ENCODE results near the gene SLC1A3. TPM values are rescaled to one million over a fixed set of nuclear protein-coding genes. Genes with fewer than 3 reads are reported as not detected.

The SLC1A3 gene
- total and polyA plus RNA-seq, 2 of the 4 experiments (the other 2 are of a cell fraction): 0.27 to 1.3 TPM

GRCh38 chr5:36726767-36727166, 120.4 kb downstream of the SLC1A3 start:
- in situ Hi-C loops (cut with MboI; ENCODE audit: low sequenced_read_pairs) (no loop called here), intact Hi-C loops (cut with micrococcal nuclease) (no loop called here), dilution Hi-C loops (cut with HindIII; ENCODE audit: low sequenced_read_pairs, unreplicated experiment) (no loop called here)
- Histone ChIP-seq H2BK5ac (ENCODE audit: low read depth, low read length, poor library complexity, severe bottlenecking) (no peak overlapping the region), H3K9ac (ENCODE audit: low read depth, low read length) (no peak overlapping the region), H3K56ac (ENCODE audit: extremely low read depth, insufficient read depth, low read length) (no peak overlapping the region), H3K9me3 (ENCODE audit: control insufficient read depth, insufficient read depth, low read length) (no peaks in the 10 kb centered on the region), H2AFZ (replicated peaks; ENCODE audit: low read length, poor library complexity) (no peak overlapping the region), H2BK120ac (ENCODE audit: low read depth, low read length) (no peak overlapping the region), H3K4me1 (ENCODE audit: control insufficient read depth, insufficient read depth, low read length) (no peaks in the 10 kb centered on the region), H2BK15ac (ENCODE audit: low read depth, low read length) (no peak overlapping the region), H3K4ac (ENCODE audit: low read depth, low read length) (no peak overlapping the region), H3K36me3 (ENCODE audit: control insufficient read depth, insufficient read depth, low read length) (no peaks in the 10 kb centered on the region), H3K14ac (replicated peaks; ENCODE audit: low read depth, low read length) (no peak overlapping the region), H4K5ac (ENCODE audit: low read depth, low read length) (no peak overlapping the region), H4K20me1 (ENCODE audit: insufficient read depth, low read length) (no peaks in the 10 kb centered on the region), H3K4me3 (ENCODE audit: insufficient read depth, low read depth, low read length) (no peak overlapping the region), H3K18ac (ENCODE audit: low read depth, low read length) (no peak overlapping the region), H2BK20ac (ENCODE audit: low read depth, low read length) (no peak overlapping the region), H2AK9ac (replicated peaks; ENCODE audit: low read depth, low read length, poor library complexity) (no peak overlapping the region), H4K8ac (ENCODE audit: low read depth in 2 of 2, low read length in 2 of 2) (no peak overlapping the region), H3K79me1 (ENCODE audit: low read depth in 1 of 2, low read length in 2 of 2) (no peaks in the 10 kb centered on the region), H2AK5ac (ENCODE audit: low read depth, low read length) (no peak overlapping the region), H4K91ac (ENCODE audit: insufficient read depth, low read depth, low read length) (no peak overlapping the region), H3K23ac (ENCODE audit: low read depth, low read length) (no peak overlapping the region), H3K27ac (ENCODE audit: insufficient read depth, low read length) (no peak overlapping the region), H3K9me1 (ENCODE audit: insufficient read depth, low read length) (no peaks in the 10 kb centered on the region), H3K27me3 (ENCODE audit: control insufficient read depth, insufficient read depth, low read length) (peaks cover 14% of the 10 kb centered on the region), H3K4me2 (ENCODE audit: low read depth, low read length) (no peak overlapping the region)
- TF ChIP-seq RFX5 (IDR thresholded peaks at IDR 0.05; ENCODE audit: low read depth, low read length) (no peak), NFE2L2 (IDR thresholded peaks at IDR 0.05; ENCODE audit: low read depth, low read length) (no peak), MAFK (IDR thresholded peaks at IDR 0.05; ENCODE audit: low read depth, low read length) (no peak), USF2 (IDR thresholded peaks at IDR 0.05; ENCODE audit: low read depth, low read length) (no peak), RAD21 (IDR thresholded peaks at IDR 0.05; ENCODE audit: low read length) (no peak), POLR2A (IDR thresholded peaks at IDR 0.05; ENCODE audit: low read depth, low read length) (no peak), CHD1 (IDR thresholded peaks at IDR 0.05; ENCODE audit: low read depth, low read length) (no peak), RCOR1 (IDR thresholded peaks at IDR 0.05; ENCODE audit: insufficient replicate concordance, low read length) (no peak)
- TF ChIP-seq, protein P1, sequence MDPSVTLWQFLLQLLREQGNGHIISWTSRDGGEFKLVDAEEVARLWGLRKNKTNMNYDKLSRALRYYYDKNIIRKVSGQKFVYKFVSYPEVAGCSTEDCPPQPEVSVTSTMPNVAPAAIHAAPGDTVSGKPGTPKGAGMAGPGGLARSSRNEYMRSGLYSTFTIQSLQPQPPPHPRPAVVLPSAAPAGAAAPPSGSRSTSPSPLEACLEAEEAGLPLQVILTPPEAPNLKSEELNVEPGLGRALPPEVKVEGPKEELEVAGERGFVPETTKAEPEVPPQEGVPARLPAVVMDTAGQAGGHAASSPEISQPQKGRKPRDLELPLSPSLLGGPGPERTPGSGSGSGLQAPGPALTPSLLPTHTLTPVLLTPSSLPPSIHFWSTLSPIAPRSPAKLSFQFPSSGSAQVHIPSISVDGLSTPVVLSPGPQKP (IDR thresholded peaks at IDR 0.05; ENCODE audit: borderline replicate concordance, low read depth, low read length): no peak
- ATAC-seq (ENCODE audit: low read depth): no peak
- ChIA-PET POLR2A (ENCODE audit: unreplicated experiment) (no interaction called here), CTCF (interaction anchor here (1.9 kb wide), 1 partner anchor 279 kb away, joined by 4 read pairs; no protein-coding TSS in a partner anchor)
- no TSS peak for BruUV-seq (replicated peaks)
- DNase-seq: no peak
- WGBS, 2 experiments (ENCODE audit: extremely low coverage in 2 of 2, insufficient read length in 1 of 2): 57% methylated on average over 1 of the region's 1 CpG; no CpG with 5 or more reads in 1 of the 2 experiments
